Measurements from ENCODE around the gene CHST13.

Gene CHST13

DNA sequence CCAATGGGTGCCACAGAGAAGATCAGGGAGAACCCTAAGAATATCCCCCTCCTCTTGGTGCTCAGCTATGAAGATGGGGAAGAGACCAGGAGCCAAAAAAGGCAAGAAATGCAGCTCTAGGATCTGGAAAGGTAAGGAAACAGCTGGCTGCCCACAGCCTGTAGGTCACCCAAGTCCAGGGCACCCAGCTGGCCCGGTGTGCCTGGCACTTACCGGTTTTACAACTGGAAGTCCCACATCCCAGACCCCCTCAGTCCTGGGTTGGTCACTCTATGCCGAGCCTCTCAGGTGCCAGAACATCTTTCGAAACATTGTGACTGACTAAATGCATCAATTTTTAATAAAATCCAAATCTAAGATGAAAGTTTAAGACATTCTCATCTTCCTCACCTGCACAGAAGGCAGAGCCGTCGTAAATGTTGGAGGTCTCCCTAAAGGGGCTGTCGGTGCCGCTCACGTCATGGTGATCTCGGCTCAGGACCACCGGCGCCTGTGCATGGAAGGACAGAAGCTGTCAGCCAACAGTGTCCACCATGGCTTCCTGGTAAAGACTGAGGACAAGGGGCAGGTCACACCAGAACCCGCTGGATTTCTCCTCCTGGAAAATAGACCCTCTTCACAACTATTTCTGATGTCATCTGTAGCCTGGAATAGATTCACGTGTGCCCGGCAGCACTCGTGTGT is 34.9 kb upstream of the CHST13 start:
- no peak overlapping the region for H3K27ac ChIP-seq (ENCODE audit: low read depth, low read length)
- 94% methylated on average over 16 of the region's 16 CpGs for WGBS

GRCh38 chr3:126490619-126491018 is 33.3 kb upstream of the CHST13 start:
- Histone ChIP-seq H3K4me1 (ENCODE audit: insufficient read depth, low read length) (peaks cover 2% of the 10 kb centered on the region), H3K36me3 (ENCODE audit: insufficient read depth, low read length) (no peaks in the 10 kb centered on the region), H3K9me3 (ENCODE audit: insufficient read depth, low read depth, low read length) (no peaks in the 10 kb centered on the region), H3K27ac (ENCODE audit: low read depth, low read length) (no peak overlapping the region), H3K27me3 (ENCODE audit: insufficient read depth, low read length) (no peaks in the 10 kb centered on the region), H3K4me3 (ENCODE audit: low read length) (no peak overlapping the region), H3K9ac (ENCODE audit: low read depth, low read length) (no peak overlapping the region)
- WGBS = 74% methylated on average over 6 of the region's 6 CpGs

More for the DNA sequence above, 34.9 kb upstream of the CHST13 start:
- H3K4me3 ChIP-seq (ENCODE audit: low read length) = no peak overlapping the region
- no peaks in the 10 kb centered on the region for H3K9me3 ChIP-seq (ENCODE audit: insufficient read depth, low read depth, low read length)
- no peak overlapping the region for H3K9ac ChIP-seq (ENCODE audit: low read depth, low read length)
- H3K27me3 ChIP-seq (ENCODE audit: insufficient read depth, low read length) = no peaks in the 10 kb centered on the region
- H3K36me3 ChIP-seq (ENCODE audit: insufficient read depth, low read length) = no peaks in the 10 kb centered on the region
- peaks cover 18% of the 10 kb centered on the region for H3K4me1 ChIP-seq (ENCODE audit: insufficient read depth, low read length)

DNA sequence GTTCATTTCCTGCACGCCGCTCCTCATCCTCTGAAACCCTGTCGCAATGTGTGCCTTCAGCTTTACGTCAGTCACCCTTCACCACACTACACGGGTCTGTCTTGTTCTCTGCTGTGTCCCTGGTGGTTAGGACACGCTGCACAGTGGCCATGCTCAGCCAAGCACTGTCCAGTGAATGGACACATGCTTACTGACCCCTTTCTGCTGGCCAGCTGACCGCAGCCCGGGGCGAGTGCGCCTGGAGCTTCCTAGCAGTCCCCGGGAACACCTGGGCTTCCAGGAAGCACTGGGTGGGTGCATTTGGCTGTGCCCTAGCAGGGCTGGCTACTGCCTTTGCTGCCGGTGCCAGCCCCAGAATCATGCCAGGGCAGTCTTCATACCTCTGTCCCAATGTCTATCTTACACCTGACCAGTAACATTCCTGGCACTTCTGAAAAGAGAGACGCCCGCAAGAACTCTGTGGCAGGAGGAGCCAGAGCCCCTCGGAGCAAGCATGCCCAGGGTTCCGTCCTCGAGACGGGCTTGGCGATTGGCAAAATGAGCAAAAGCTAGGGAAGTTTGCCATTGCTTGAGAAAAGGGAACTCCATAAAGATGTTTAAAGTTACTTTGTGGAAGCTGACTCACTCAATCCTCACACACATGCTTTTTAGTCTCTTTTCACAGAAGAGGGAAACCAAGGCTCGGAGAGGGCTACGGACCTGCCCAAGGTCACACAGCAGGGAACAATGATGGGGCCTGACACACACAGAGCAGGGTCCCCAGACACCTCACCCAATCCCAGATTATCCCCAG is 32.5 kb upstream of the CHST13 start:
- no peaks in the 10 kb centered on the region for H3K27me3 ChIP-seq (ENCODE audit: insufficient read depth, low read length)
- H3K4me1 ChIP-seq (ENCODE audit: insufficient read depth, low read length) = no peaks in the 10 kb centered on the region
- WGBS = 94% methylated on average over 21 of the region's 21 CpGs
- H3K9me3 ChIP-seq (ENCODE audit: insufficient read depth, low read depth, low read length) = no peaks in the 10 kb centered on the region
- H3K4me3 ChIP-seq (ENCODE audit: low read length) = no peak overlapping the region
- H3K27ac ChIP-seq (ENCODE audit: low read depth, low read length) = no peak overlapping the region
- no peak overlapping the region for H3K9ac ChIP-seq (ENCODE audit: low read depth, low read length)
- no peaks in the 10 kb centered on the region for H3K36me3 ChIP-seq (ENCODE audit: insufficient read depth, low read length)

DNA sequence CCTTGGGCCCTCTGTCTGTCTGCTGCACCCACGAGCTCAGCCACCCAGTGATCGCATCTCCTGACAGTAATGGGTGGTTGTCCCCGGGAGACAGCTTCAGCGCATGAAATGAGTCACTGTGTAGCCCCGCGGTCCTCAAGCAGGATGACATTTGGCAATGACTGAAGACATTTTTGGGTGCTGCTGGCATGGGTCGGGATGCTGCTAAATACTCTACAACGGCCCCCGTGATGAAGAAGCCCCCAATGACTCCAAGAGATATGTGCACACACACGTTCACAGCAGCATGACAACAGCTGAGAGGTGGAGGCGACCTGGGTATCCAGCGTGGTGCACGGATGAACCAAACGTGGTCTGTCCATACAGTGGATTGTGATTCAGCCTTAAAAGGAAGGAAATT is 30.9 kb upstream of the CHST13 start:
- H3K9ac ChIP-seq (ENCODE audit: low read depth, low read length) = no peak overlapping the region
- no peak overlapping the region for H3K4me3 ChIP-seq (ENCODE audit: low read length)
- WGBS = 91% methylated on average over 14 of the region's 14 CpGs

DNA sequence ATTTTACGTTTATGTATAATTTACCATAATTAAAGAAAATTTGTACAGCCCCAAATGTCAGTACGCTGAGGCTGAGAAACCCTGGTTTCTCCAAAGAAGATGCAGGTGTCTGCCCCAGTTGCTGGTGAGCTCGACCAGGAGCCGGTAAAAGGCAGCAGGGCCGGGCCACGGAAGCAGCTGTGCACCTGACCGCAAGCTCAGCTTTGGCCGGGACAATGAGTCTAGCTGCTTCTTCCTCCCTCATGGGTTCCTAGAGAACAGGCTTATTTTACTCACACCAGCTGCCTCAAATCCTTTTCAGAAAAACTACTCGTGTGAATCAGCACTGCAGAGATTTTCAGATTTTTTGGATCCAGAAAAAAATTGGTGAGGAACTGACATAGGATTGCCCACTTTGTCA is 30.2 kb upstream of the CHST13 start:
- Histone ChIP-seq H3K27ac (ENCODE audit: low read depth, low read length) (no peak overlapping the region), H3K36me3 (ENCODE audit: insufficient read depth, low read length) (no peaks in the 10 kb centered on the region), H3K9ac (ENCODE audit: low read depth, low read length) (no peak overlapping the region), H3K4me3 (ENCODE audit: low read length) (no peak overlapping the region), H3K9me3 (ENCODE audit: insufficient read depth, low read depth, low read length) (no peaks in the 10 kb centered on the region), H3K4me1 (ENCODE audit: insufficient read depth, low read length) (0 out of 2 replicates have a peak, but pooled peaks cover 3% of the 10 kb centered on the region), H3K27me3 (ENCODE audit: insufficient read depth, low read length) (no peaks in the 10 kb centered on the region)
- WGBS = 94% methylated on average over 8 of the region's 9 CpGs

More for the DNA sequence above, 30.9 kb upstream of the CHST13 start:
- H3K36me3 ChIP-seq (ENCODE audit: insufficient read depth, low read length) = no peaks in the 10 kb centered on the region
- no peaks in the 10 kb centered on the region for H3K9me3 ChIP-seq (ENCODE audit: insufficient read depth, low read depth, low read length)
- no peaks in the 10 kb centered on the region for H3K27me3 ChIP-seq (ENCODE audit: insufficient read depth, low read length)
- H3K4me1 ChIP-seq (ENCODE audit: insufficient read depth, low read length) = no peaks in the 10 kb centered on the region
- H3K27ac ChIP-seq (ENCODE audit: low read depth, low read length) = no peak overlapping the region

- no peaks in the 10 kb centered on the region for H3K9me3 ChIP-seq (ENCODE audit: insufficient read depth, low read depth, low read length)
- H3K27ac ChIP-seq (ENCODE audit: low read depth, low read length) = no peak overlapping the region
- no peaks in the 10 kb centered on the region for H3K36me3 ChIP-seq (ENCODE audit: insufficient read depth, low read length)
- 86% methylated on average over 12 of the region's 12 CpGs for WGBS
- H3K4me1 ChIP-seq (ENCODE audit: insufficient read depth, low read length) = 0 out of 2 replicates have a peak, but pooled peaks cover 4% of the 10 kb centered on the region
- H3K9ac ChIP-seq (ENCODE audit: low read depth, low read length) = no peak overlapping the region
- no peak overlapping the region for H3K4me3 ChIP-seq (ENCODE audit: low read length)
- no peaks in the 10 kb centered on the region for H3K27me3 ChIP-seq (ENCODE audit: insufficient read depth, low read length)
These were observed 29.6 kb upstream of the CHST13 start for GRCh38 chr3:126494204-126494969.

- Histone ChIP-seq H3K27ac (ENCODE audit: low read depth, low read length) (no peak overlapping the region), H3K9me3 (ENCODE audit: insufficient read depth, low read depth, low read length) (no peaks in the 10 kb centered on the region), H3K9ac (ENCODE audit: low read depth, low read length) (no peak overlapping the region), H3K4me3 (ENCODE audit: low read length) (no peak overlapping the region), H3K4me1 (ENCODE audit: insufficient read depth, low read length) (0 out of 2 replicates have a peak, but pooled peaks cover 4% of the 10 kb centered on the region), H3K27me3 (ENCODE audit: insufficient read depth, low read length) (no peaks in the 10 kb centered on the region), H3K36me3 (ENCODE audit: insufficient read depth, low read length) (no peaks in the 10 kb centered on the region)
- 97% methylated on average over 6 of the region's 6 CpGs for WGBS
These were observed 29.1 kb upstream of the CHST13 start for GRCh38 chr3:126494970-126495230.

GRCh38 chr3:126495786-126496185 is 28.2 kb upstream of the CHST13 start:
- no peaks in the 10 kb centered on the region for H3K9me3 ChIP-seq (ENCODE audit: insufficient read depth, low read depth, low read length)
- H3K27ac ChIP-seq (ENCODE audit: low read depth, low read length) = no peak overlapping the region
- no peaks in the 10 kb centered on the region for H3K27me3 ChIP-seq (ENCODE audit: insufficient read depth, low read length)
- no peak overlapping the region for H3K9ac ChIP-seq (ENCODE audit: low read depth, low read length)
- H3K4me1 ChIP-seq (ENCODE audit: insufficient read depth, low read length) = 0 out of 2 replicates have a peak, but pooled peaks cover 4% of the 10 kb centered on the region
- H3K36me3 ChIP-seq (ENCODE audit: insufficient read depth, low read length) = no peaks in the 10 kb centered on the region
- WGBS = 94% methylated on average over 8 of the region's 8 CpGs
- H3K4me3 ChIP-seq (ENCODE audit: low read length) = no peak overlapping the region

DNA sequence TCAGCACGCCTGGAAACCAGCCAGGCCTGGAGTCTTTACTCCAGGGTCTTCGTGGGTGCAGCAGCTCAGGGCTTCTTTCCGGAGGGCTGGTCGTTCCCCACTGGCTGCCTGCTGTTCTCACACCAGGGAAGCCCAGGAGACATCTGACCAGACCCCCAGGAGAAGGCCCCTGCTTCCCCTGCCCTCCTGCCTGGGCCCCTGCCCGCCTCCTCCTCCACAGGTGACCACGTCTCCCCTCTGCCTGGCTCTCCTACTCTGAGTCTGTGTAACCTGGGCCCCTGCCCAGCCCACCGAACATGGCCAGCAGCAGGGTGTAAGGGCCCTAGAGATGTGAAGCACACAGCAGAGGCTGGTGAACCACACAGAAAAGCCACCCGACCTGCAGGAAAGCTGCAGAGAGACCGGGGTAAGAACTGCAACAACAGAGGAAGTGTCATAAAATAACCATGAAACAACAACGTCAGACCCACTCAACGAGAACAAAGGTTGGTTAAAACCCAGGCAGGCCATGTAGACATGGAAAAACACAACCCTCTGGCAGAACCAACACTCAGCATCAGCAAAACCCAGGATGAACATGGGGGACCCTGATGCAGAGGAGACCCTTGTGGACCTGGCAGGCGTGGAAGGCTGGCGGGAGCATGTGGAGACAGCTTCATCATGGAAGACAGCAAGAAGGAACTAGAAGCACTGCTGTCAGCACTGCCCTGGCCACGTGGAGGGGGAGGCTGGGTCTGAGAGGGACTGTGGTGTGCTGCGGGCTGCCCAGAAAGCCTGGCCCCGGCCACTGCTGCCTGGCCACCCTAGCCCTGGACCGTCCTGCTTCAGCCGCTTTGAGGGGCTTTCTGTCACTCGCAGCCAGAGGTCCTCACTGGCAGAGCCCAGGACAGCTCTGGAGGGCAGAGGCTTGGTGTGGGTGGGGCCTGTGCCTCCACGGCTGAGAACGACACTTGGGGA is 26.8 kb upstream of the CHST13 start:
- no peaks in the 10 kb centered on the region for H3K36me3 ChIP-seq (ENCODE audit: insufficient read depth, low read length)
- H3K27ac ChIP-seq (ENCODE audit: low read depth, low read length) = no peak overlapping the region
- no peak overlapping the region for H3K4me3 ChIP-seq (ENCODE audit: low read length)
- H3K9me3 ChIP-seq (ENCODE audit: insufficient read depth, low read depth, low read length) = no peaks in the 10 kb centered on the region
- H3K4me1 ChIP-seq (ENCODE audit: insufficient read depth, low read length) = peaks cover 4% of the 10 kb centered on the region; the same call in 1 of the 2 replicates
- H3K27me3 ChIP-seq (ENCODE audit: insufficient read depth, low read length) = no peaks in the 10 kb centered on the region
- H3K9ac ChIP-seq (ENCODE audit: low read depth, low read length) = no peak overlapping the region
- WGBS = 89% methylated on average over 21 of the region's 21 CpGs

DNA sequence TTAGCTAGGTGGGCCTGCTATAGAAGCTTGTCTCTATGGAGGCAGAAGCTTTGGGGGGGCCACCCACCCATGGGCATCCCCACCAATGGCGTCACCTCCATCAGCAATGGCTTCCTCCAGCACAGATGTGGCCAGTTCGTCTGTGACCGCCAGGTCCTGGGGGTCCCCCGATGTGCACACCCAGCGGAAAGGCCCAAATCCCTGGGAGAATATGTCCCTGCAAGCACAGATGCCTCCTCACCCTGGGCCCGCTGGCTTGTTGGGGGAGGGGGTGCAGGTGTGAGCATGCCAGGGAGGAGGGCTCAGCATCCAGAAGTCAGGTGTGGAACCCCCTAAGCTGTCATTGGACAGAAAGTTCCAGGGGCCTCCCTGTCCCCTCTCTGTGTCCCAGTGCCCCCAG is 26.0 kb upstream of the CHST13 start:
- no peaks in the 10 kb centered on the region for H3K9me3 ChIP-seq (ENCODE audit: insufficient read depth, low read depth, low read length)
- H3K4me1 ChIP-seq (ENCODE audit: insufficient read depth, low read length) = peaks cover 4% of the 10 kb centered on the region; the same call in 1 of the 2 replicates
- H3K9ac ChIP-seq (ENCODE audit: low read depth, low read length) = no peak overlapping the region
- H3K27ac ChIP-seq (ENCODE audit: low read depth, low read length) = no peak overlapping the region
- no peaks in the 10 kb centered on the region for H3K36me3 ChIP-seq (ENCODE audit: insufficient read depth, low read length)
- H3K4me3 ChIP-seq (ENCODE audit: low read length) = no peak overlapping the region
- 94% methylated on average over 6 of the region's 6 CpGs for WGBS
- H3K27me3 ChIP-seq (ENCODE audit: insufficient read depth, low read length) = no peaks in the 10 kb centered on the region

Measured in HUES64 (cell line).